SU-DHL-6 (cell line): ENCODE data around the gene ICE1.

Experiments used
- H2AFZ ChIP-seq: fragments of 200-600 bp; sonication (generic); 2 replicates; pipeline ENCODE4 v1.6.1; 2014; ENCODE audit warnings: low read depth, mild to moderate bottlenecking, moderate library complexity, mixed read lengths, antibody characterized with exemption, low read length; ENCODE audit not compliant: severe bottlenecking
- H3F3A ChIP-seq: fragments of 200-600 bp; shearing (Covaris generic); 2 replicates; pipeline ENCODE4 v1.6.0; 2016; ENCODE audit warnings: antibody characterized with exemption, mild to moderate bottlenecking; ENCODE audit not compliant: insufficient read depth
- H3K27ac ChIP-seq: fragments of 200-600 bp; sonication (generic); 2 replicates; pipeline ENCODE4 v1.5.1; 2016; ENCODE audit warnings: low read depth, mild to moderate bottlenecking, low read length, moderate library complexity, mixed read lengths
- H3K27me3 ChIP-seq: fragments of 200-600 bp; sonication (generic), shearing (Covaris generic); 2 replicates; pipeline ENCODE4 v1.6.0; 2014; ENCODE audit warnings: mild to moderate bottlenecking, low read length
- H3K36me3 ChIP-seq: fragments of 200-600 bp; sonication (generic); 2 replicates; pipeline ENCODE4 v1.6.1; 2014; ENCODE audit warnings: mild to moderate bottlenecking, low read length, mixed read lengths
- H3K4me2 ChIP-seq: fragments of 300-600, 200-600 bp; shearing (Covaris generic), sonication (generic); 2 replicates; pipeline ENCODE4 v1.6.0; 2014; ENCODE audit warnings: low read length, low read depth, mild to moderate bottlenecking; ENCODE audit not compliant: poor library complexity, severe bottlenecking
- H3K4me3 ChIP-seq: fragments of 200-600 bp; sonication (generic); 2 replicates; pipeline ENCODE4 v1.5.1; 2014; ENCODE audit warnings: antibody characterized with exemption, low read length, mild to moderate bottlenecking, mixed read lengths; ENCODE audit not compliant: insufficient read depth, poor library complexity, severe bottlenecking
- H3K79me2 ChIP-seq: fragments of 200-600 bp; sonication (generic); 2 replicates; pipeline ENCODE4 v1.6.1; 2014; ENCODE audit warnings: mild to moderate bottlenecking, low read length, moderate library complexity; ENCODE audit not compliant: insufficient read depth
- H3K9ac ChIP-seq: fragments of 200-600 bp; sonication (generic); 2 replicates; pipeline ENCODE4 v1.7.0; 2014; ENCODE audit warnings: mild to moderate bottlenecking, low read length
- H3K9me2 ChIP-seq: fragments of 200-600 bp; sonication (generic); replicated peaks from 2 replicates; pipeline ENCODE4 v1.6.1; 2014; ENCODE audit warnings: low read length; ENCODE audit not compliant: insufficient read depth
- H3K9me3 ChIP-seq: fragments of 200-600 bp; sonication (generic); 2 replicates; pipeline ENCODE4 v1.6.1; 2014; ENCODE audit warnings: low read length, mixed read lengths; ENCODE audit not compliant: insufficient read depth
- H4K20me1 ChIP-seq: fragments of 200-600 bp; sonication (generic); 2 replicates; pipeline ENCODE4 v1.6.1; 2014; ENCODE audit warnings: low read depth, mild to moderate bottlenecking, antibody characterized with exemption, low read length, moderate library complexity, mixed read lengths
- CTCF ChIP-seq: fragments of 200-600 bp; sonication (generic); IDR thresholded peaks from one replicate; pipeline ENCODE4 v1.5.1; 2017; ENCODE audit warnings: antibody characterized with exemption, mild to moderate bottlenecking, low read length, moderate library complexity; ENCODE audit not compliant: insufficient read depth, poor library complexity, severe bottlenecking
- EZH2phosphoT487 ChIP-seq: fragments of 200-600 bp; sonication (generic), shearing (Covaris generic); conservative IDR thresholded peaks from 2 replicates; pipeline ENCODE4 v1.6.1; 2018; ENCODE audit warnings: mild to moderate bottlenecking, antibody characterized with exemption, low read length, moderate library complexity, mixed read lengths

Gene ICE1

GRCh38 chr5:5481206-5481605 is 58.7 kb downstream of the ICE1 start:
- Histone ChIP-seq H3K79me2 (no peaks in the 10 kb centered on the region), H3K9me3 (no peaks in the 10 kb centered on the region), H3F3A (no peaks in the 10 kb centered on the region), H3K36me3 (no peaks in the 10 kb centered on the region), H3K4me3 (no peak overlapping the region), H3K9ac (no peak overlapping the region), H2AFZ (no peak overlapping the region), H3K9me2 (no peaks in the 10 kb centered on the region), H3K27ac (no peak overlapping the region), H3K4me2 (no peak overlapping the region), H3K27me3 (no peaks in the 10 kb centered on the region), H4K20me1 (no peaks in the 10 kb centered on the region)
- no peak for TF ChIP-seq CTCF
- no peak for TF ChIP-seq EZH2phosphoT487

DNA sequence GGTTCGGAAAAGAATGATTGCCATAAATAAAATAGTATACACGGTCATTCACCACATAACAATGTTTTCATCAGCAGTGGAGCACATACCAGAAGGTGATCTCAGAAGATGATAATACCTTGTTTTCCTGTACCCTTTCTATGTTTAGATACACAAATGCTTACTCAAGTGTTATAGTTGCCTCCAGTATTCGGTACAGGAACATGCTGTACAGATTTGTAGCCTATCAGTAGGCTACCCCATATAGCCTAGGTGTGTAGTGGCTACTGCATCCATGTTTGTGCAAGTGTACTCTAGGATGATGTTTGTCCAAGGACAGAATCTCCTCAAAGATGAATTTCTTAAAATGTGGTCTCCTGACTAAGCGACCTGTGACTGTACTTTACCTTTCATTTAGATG is 59.2 kb downstream of the ICE1 start:
- no peaks in the 10 kb centered on the region for H3K79me2 ChIP-seq
- no peak overlapping the region for H2AFZ ChIP-seq
- no peak overlapping the region for H3K9ac ChIP-seq
- no peaks in the 10 kb centered on the region for H4K20me1 ChIP-seq
- H3K9me2 ChIP-seq, result no peaks in the 10 kb centered on the region
- no peak overlapping the region for H3K4me2 ChIP-seq
- no peaks in the 10 kb centered on the region for H3K36me3 ChIP-seq
- TF ChIP-seq EZH2phosphoT487 (no peak), CTCF (no peak)
- no peak overlapping the region for H3K4me3 ChIP-seq
- H3K27me3 ChIP-seq, result no peaks in the 10 kb centered on the region
- no peaks in the 10 kb centered on the region for H3K9me3 ChIP-seq
- H3K27ac ChIP-seq, result no peak overlapping the region
- no peaks in the 10 kb centered on the region for H3F3A ChIP-seq

GRCh38 chr5:5483350-5483749 is 60.9 kb downstream of the ICE1 start:
- no peaks in the 10 kb centered on the region for H3K79me2 ChIP-seq
- no peak for TF ChIP-seq EZH2phosphoT487
- no peak for TF ChIP-seq CTCF
- H3K9me3 ChIP-seq, result no peaks in the 10 kb centered on the region
- no peaks in the 10 kb centered on the region for H3K27me3 ChIP-seq
- no peak overlapping the region for H3K9ac ChIP-seq
- H3F3A ChIP-seq, result no peaks in the 10 kb centered on the region
- no peak overlapping the region for H2AFZ ChIP-seq
- H3K4me2 ChIP-seq, result no peak overlapping the region
- no peaks in the 10 kb centered on the region for H3K36me3 ChIP-seq
- H3K27ac ChIP-seq, result no peak overlapping the region
- H3K9me2 ChIP-seq, result no peaks in the 10 kb centered on the region
- no peak overlapping the region for H3K4me3 ChIP-seq
- no peaks in the 10 kb centered on the region for H4K20me1 ChIP-seq
